Heart right ventricle (tissue), 16 donors: ENCODE data around the gene TAF1B. TPM values are rescaled to one million over a fixed set of nuclear protein-coding genes. Genes with fewer than 3 reads are reported as not detected.

ENCODE experiments used
- ATAC-seq, 8 donors: fragments of 200-7000 bp; cut with Tn5 transposase; one replicate each; pipeline ENCODE4 v1.9.1; 2020; ENCODE audit warnings: mild to moderate bottlenecking in 8 of 8, moderate library complexity in 8 of 8, moderate number of reproducible peaks in 1 of 8
- DNase-seq, 2 donors: peaks; one replicate each; pipeline ENCODE4 v3.0.0-alpha.2; 2020
- H3K27ac ChIP-seq, 10 donors: fragments of 200-600 bp; sonication (generic) in 2 of 10; one replicate each; pipeline versions ENCODE4 v1.5.0 to v1.8.0; 2020 to 2022; ENCODE audit warnings: mild to moderate bottlenecking in 3 of 10
- H3K27me3 ChIP-seq, 7 donors: fragments of 200-600 bp; one replicate each; pipeline ENCODE4 v1.8.0; 2021 to 2022; ENCODE audit warnings: mild to moderate bottlenecking in 2 of 7
- H3K36me3 ChIP-seq, 9 donors: fragments of 200-600 bp; sonication (generic) in 1 of 9; one replicate each; pipeline versions ENCODE4 v1.5.0 to v1.8.0; 2020 to 2022; ENCODE audit warnings: mild to moderate bottlenecking in 2 of 9
- H3K4me1 ChIP-seq, 9 donors: fragments of 200-600 bp; sonication (generic) in 1 of 9; one replicate each; pipeline versions ENCODE4 v1.5.0 to v1.8.0; 2020 to 2022; ENCODE audit warnings: mild to moderate bottlenecking in 4 of 9
- H3K4me3 ChIP-seq, 10 donors: fragments of 200-600 bp; sonication (generic) in 2 of 10; one replicate each; pipeline versions ENCODE4 v1.5.0 to v1.8.0; 2020 to 2022; ENCODE audit warnings: mild to moderate bottlenecking in 7 of 10, moderate library complexity in 2 of 10
- H3K9me3 ChIP-seq, 11 donors: fragments of 200-600 bp in 10 of 11; sonication (generic) in 2 of 11; one replicate each; pipeline versions ENCODE4 v1.5.0 to v1.8.0; 2013 to 2022; ENCODE audit warnings: mild to moderate bottlenecking in 2 of 11, control low read depth in 1 of 11, moderate library complexity in 1 of 11
- CTCF ChIP-seq, 9 donors: fragments of 200-600 bp; sonication (generic) in 2 of 9; IDR thresholded peaks; one replicate each; pipeline versions ENCODE4 v1.5.0 to v1.8.0; 2021 to 2022; ENCODE audit warnings: antibody characterized with exemption in 9 of 9, mild to moderate bottlenecking in 5 of 9, moderate library complexity in 1 of 9
- WGBS, 2 donors: extraction: QIAGEN DNeasy Blood & Tissue Kit; methylation state at CpG; one replicate each; pipeline ENCODE4 v1.1.7; 2013; ENCODE audit warnings: inconsistent platforms in 1 of 2; 5-methylcytosine and 5-hydroxymethylcytosine counted together
- intact Hi-C, 10 donors: fragments of 100-400 bp; cut with DNase I; formaldehyde crosslinking; loops; one replicate each; pipeline versions ENCODE4 v1.11.1 to v1.14.2; 2022
- polyA plus RNA-seq, 2 donors: library from polyadenylated mRNA; stranded (reverse); fragments of 200-250 nt; gene quantifications; one replicate each; pipeline ENCODE4 v1.2.3, GENCODE V29; 2013
- total RNA-seq, 10 donors: library from RNA; stranded (reverse); fragmentation: NEBNext Ultra II Directional in 3 of 10; extraction: Animal tissue kit (Norgen Biotek cat#: 25700) in 3 of 10; gene quantifications; one replicate each; pipeline versions ENCODE4 v1.2.1 to v1.2.4, GENCODE V29; 2021 to 2023
- donor health status: Arrhythmogenic right ventricular cardiomyopathy.
- donor health status: ischemic (EF 13 %, LVEDD 7.1; RV severe dilation, severe dysfunction).
- donor health status: healthy with polysubstance abuse.
- donor health status: DM: no; HTN: yes; CAD: no.
- donor health status: DM: no; HTN: no; CAD: no.
- donor health status: ischemic (EF 25% LVEDD 6.9; RV normal size, moderate dysfunction).
- donor health status: ischemic (EF 25% LVEDD 5.7; RV mildly dilated, moderate dysfunction).
- donor health status: healthy.
- donor health status: DM: yes; HTN: yes; CAD: no.
- donor health status: Ischemic cardiomyopathy.
- donor health status: ischemic (EF 35%, LVEDD 5.7; RV mildly dilated, moderate dysfunction).
- donor health status: nonischemic (EF 11% LVEDD 7.7; RV severe dilation, severe dysfunction).
- donor health status: DM: yes; HTN: yes; CAD: no.
- donor health status: PGD.
- donor health status: ischemic (EF 29% LVEDD 5.4; RV normal size, mild dysfunction).
- donor health status: nonischemic (EF 23%, LVEDD 6.1; RV moderate dilation, normal function).

Gene TAF1B
- total and polyA plus RNA-seq, 12 donors = 1.8 to 7.9 (median 4.5) TPM

- Histone ChIP-seq H3K4me3 (no peak overlapping the region), H3K4me1 (peaks cover 5 to 43% (median 21%) of the 10 kb centered on the region in 9 donors), H3K27ac (peak overlapping the region in 3 of 10 donors; percentile 19 to 58 (median 40)), H3K9me3 (no peaks in the 10 kb centered on the region), H3K36me3 (no peaks in the 10 kb centered on the region), H3K27me3 (no peaks in the 10 kb centered on the region)
- TF ChIP-seq CTCF (IDR thresholded peaks at IDR 0.05) = no peak
- intact Hi-C loops = loop anchor here in 4 of 10 donors (2.0 to 10.0 kb wide), 4 partner anchors 67 to 463 kb away; partner anchors contain the start of gene ODC1 (in 1 of the 4)
- no peak for DNase-seq
- WGBS, 2 donors = 62 to 63% methylated on average over 8 of the region's 8 CpGs
- peak in 6 of 8 donors; percentile 54 to 77 (median 62) for ATAC-seq
These were observed 139.0 kb downstream of the TAF1B start for GRCh38 chr2:9982248-9982647.

GRCh38 chr2:9982891-9983290 is 139.6 kb downstream of the TAF1B start:
- no peaks in the 10 kb centered on the region for H3K9me3 ChIP-seq
- H3K27ac ChIP-seq = peak overlapping the region in 3 of 10 donors; percentile 19 to 58 (median 40)
- ATAC-seq (no peak), DNase-seq (no peak)
- H3K27me3 ChIP-seq = no peaks in the 10 kb centered on the region
- no peak for TF ChIP-seq CTCF (IDR thresholded peaks at IDR 0.05)
- intact Hi-C loops = loop anchor here in 4 of 10 donors (2.0 to 10.0 kb wide), 4 partner anchors 66 to 462 kb away; partner anchors contain the start of gene ODC1 (in 1 of the 4)
- 92 to 94% methylated on average over 10 of the region's 10 CpGs for WGBS, 2 donors
- no peak overlapping the region for H3K4me3 ChIP-seq
- no peaks in the 10 kb centered on the region for H3K36me3 ChIP-seq
- H3K4me1 ChIP-seq = peaks cover 5 to 43% (median 21%) of the 10 kb centered on the region in 9 donors

GRCh38 chr2:9983401-9984216 is 140.3 kb downstream of the TAF1B start:
- 59 to 77% methylated on average over 15 of the region's 15 CpGs for WGBS, 2 donors
- TF ChIP-seq CTCF (IDR thresholded peaks at IDR 0.05) = no peak
- peak overlapping the region in 6 of 10 donors; percentile 10 to 58 (median 28) for H3K27ac ChIP-seq
- H3K4me3 ChIP-seq = peak overlapping the region in 1 of 10 donors; percentile 11
- no peaks in the 10 kb centered on the region for H3K36me3 ChIP-seq
- no peaks in the 10 kb centered on the region for H3K27me3 ChIP-seq
- no peak for DNase-seq
- intact Hi-C loops = loop anchor here in 7 of 10 donors (1.0 to 10.0 kb wide), 6 partner anchors 63 to 461 kb away; partner anchors contain the start of gene ODC1 (in 1 of the 7)
- H3K9me3 ChIP-seq = no peaks in the 10 kb centered on the region
- ATAC-seq = peak in 2 of 8 donors; percentile 2 to 37
- peaks cover 5 to 43% (median 21%) of the 10 kb centered on the region in 9 donors for H3K4me1 ChIP-seq

Other genes with a start within 250 kb of the TAF1B start
- gene YWHAQ, start 212.5 kb upstream of the TAF1B start, total RNA-seq = 100 to 1,000 TPM; 134 to 303 (median 207) TPM
- 100 to 1,000 TPM in 1 of 2 donors, 10 to 100 TPM in 1; 62.0 to 159 TPM for gene YWHAQ, start 212.5 kb upstream of the TAF1B start, polyA plus RNA-seq
- 1 to 10 TPM in 5 of 10 donors, under 1 TPM in 5; 0.57 to 3.0 (median 1.2) TPM for gene GRHL1, start 108.2 kb downstream of the TAF1B start, total RNA-seq
- gene GRHL1, start 108.2 kb downstream of the TAF1B start, polyA plus RNA-seq = under 1 TPM; 0.29 to 0.80 TPM
- gene KLF11, start 200.1 kb downstream of the TAF1B start, total RNA-seq = 10 to 100 TPM; 13.3 to 33.7 (median 20.0) TPM
- 1 to 10 TPM; 6.1 to 7.2 TPM for gene KLF11, start 200.1 kb downstream of the TAF1B start, polyA plus RNA-seq
- gene CYS1, start 236.9 kb downstream of the TAF1B start, total RNA-seq = 1 to 10 TPM in 9 of 10 donors, under 1 TPM in 1; 0.77 to 7.2 (median 4.2) TPM
- gene CYS1, start 236.9 kb downstream of the TAF1B start, polyA plus RNA-seq = 1 to 10 TPM in 1 of 2 donors, under 1 TPM in 1; 0.38 to 1.2 TPM